SIG-M5 treated with dmso at 0.1 percent for 504 hours (cell line): ENCODE results near the gene JADE3.
"Not testable (repeated sequence)": the region's sequence is repeated elsewhere in the genome, so short reads cannot be mapped to it uniquely, and the experiment has no call there.

ENCODE experiments used
- DNase-seq: peaks from one replicate; lab custom pipeline; 2025; ENCODE audit not compliant: unreplicated experiment; lab: John Stamatoyannopoulos, UW

The JADE3 gene

GRCh38 chrX:46929439-46930261 is 17.4 kb downstream of the JADE3 start:
- DNase-seq = no peak

GRCh38 chrX:46935295-46935694 is 23.1 kb downstream of the JADE3 start:
- no peak for DNase-seq

GRCh38 chrX:46938589-46938988 is 26.4 kb downstream of the JADE3 start:
- DNase-seq = no peak

- no peak for DNase-seq
These were observed 29.1 kb downstream of the JADE3 start for GRCh38 chrX:46941341-46941740.

- DNase-seq = no peak
These were observed 40.9 kb downstream of the JADE3 start for GRCh38 chrX:46953137-46953527.

- DNase-seq = no peak
These were observed 41.4 kb downstream of the JADE3 start for GRCh38 chrX:46953597-46953996.

- no peak for DNase-seq
These were observed 42.5 kb downstream of the JADE3 start for GRCh38 chrX:46954716-46955115.

- not testable (repeated sequence) for DNase-seq
These were observed 44.4 kb downstream of the JADE3 start for GRCh38 chrX:46956589-46956988.

- DNase-seq = no peak
These were observed 45.1 kb downstream of the JADE3 start for GRCh38 chrX:46957297-46957696.

- no peak for DNase-seq
These were observed 46.9 kb downstream of the JADE3 start for GRCh38 chrX:46959101-46959500.

- no peak for DNase-seq
These were observed 47.9 kb downstream of the JADE3 start for GRCh38 chrX:46959985-46960700.

GRCh38 chrX:46961097-46961496 is 48.9 kb downstream of the JADE3 start:
- DNase-seq = no peak

- no peak for DNase-seq
These were observed 49.5 kb downstream of the JADE3 start for GRCh38 chrX:46961574-46962283.

- DNase-seq = no peak
These were observed 53.0 kb downstream of the JADE3 start for GRCh38 chrX:46965125-46965758.

GRCh38 chrX:46967547-46967946 is 55.3 kb downstream of the JADE3 start:
- no peak for DNase-seq

- DNase-seq = not testable (repeated sequence)
These were observed 64.8 kb downstream of the JADE3 start for GRCh38 chrX:46977046-46977445.

GRCh38 chrX:46978341-46979291 is 66.4 kb downstream of the JADE3 start:
- DNase-seq = peak; percentile 50

- no peak for DNase-seq
These were observed 72.5 kb downstream of the JADE3 start for GRCh38 chrX:46984705-46985104.

GRCh38 chrX:46989548-46989947 is 77.3 kb downstream of the JADE3 start:
- DNase-seq = no peak

GRCh38 chrX:46991664-46992063 is 79.4 kb downstream of the JADE3 start:
- DNase-seq = no peak
